ENCODE measurements around the gene KYNU.
"Not testable (repeated sequence)": the region's sequence is repeated elsewhere in the genome, so short reads cannot be mapped to it uniquely, and the experiment has no call there.

The KYNU gene

DNA sequence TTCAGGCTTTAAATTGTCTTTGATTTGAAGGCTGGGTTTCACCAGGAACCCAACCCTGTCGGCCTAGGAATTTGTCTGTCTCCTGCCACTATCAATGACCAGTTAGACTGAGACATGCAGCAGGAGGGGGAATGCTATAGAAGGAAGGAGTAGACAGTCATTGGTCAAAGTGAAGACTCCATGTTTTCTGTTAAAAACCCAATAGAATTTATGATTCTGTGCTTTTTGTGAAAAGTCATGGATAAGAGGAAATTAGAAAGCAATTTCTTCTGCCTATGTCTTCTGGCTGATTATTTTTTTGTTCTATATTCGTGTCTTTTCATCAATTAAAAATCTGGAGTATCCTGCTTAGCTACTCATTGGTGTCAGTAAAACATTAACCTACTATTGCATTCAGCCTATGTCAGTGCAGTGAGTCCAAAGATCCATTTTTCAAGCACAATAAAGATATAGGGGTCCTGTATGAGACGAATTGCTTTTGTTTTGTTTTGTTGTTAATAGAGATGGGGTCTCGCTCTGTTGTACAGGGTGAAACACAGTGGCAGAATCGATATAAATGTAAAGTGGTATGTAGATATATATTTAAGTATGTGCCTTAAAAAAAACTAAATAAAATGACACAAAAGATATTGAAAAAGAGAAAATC is 7.9 kb upstream of the KYNU start:
- in situ Hi-C loops (cut with MboI; ENCODE audit: low pct_unique_long_range_greater_than_20kb, low sequenced_read_pairs), result no loop called here

DNA sequence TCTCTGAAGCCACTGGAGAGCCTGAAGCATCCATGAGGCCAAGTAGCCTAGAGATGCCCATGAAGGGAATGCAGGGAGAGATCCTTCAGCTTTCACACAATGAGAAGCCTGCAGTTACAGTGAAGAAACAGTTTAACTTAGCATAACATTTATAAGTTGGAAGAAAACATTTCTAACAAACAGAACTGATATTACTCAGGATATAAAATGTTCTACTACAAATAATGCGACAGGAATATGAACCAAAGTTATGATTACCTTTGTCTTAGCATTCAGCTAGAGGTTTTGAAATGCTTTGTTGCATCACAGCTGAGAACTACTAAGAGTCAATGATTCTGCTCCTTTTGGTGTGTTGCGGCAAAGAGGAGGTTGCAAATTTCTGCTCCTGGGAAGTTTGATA is 6.9 kb upstream of the KYNU start:
- in situ Hi-C loops (cut with MboI; ENCODE audit: low pct_unique_long_range_greater_than_20kb, low sequenced_read_pairs), result no loop called here
- DNase-seq, result no peak

More for the DNA sequence above, 7.9 kb upstream of the KYNU start:
- no peak for DNase-seq

DNA sequence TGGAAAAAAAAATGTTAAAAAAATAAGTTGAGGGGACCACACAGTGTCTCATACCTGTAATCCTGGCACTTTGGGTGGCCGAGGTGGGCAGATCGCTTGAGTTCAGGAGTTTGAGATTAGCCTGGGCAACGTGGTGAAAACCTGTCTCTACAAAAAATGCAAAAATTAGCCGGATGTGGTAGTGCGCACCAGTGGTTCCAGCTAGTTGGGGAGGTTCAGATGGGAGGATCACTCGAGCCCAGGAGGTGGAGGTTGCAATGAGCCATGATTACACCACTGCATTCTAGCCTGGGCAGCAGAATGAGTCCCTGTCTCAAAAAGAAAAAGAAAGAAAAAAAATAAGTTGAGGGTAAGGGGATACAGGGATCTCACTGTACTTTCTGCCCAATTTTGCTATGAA is 6.1 kb upstream of the KYNU start:
- in situ Hi-C loops (cut with MboI; ENCODE audit: low pct_unique_long_range_greater_than_20kb, low sequenced_read_pairs), result no loop called here
- no peak for DNase-seq

DNA sequence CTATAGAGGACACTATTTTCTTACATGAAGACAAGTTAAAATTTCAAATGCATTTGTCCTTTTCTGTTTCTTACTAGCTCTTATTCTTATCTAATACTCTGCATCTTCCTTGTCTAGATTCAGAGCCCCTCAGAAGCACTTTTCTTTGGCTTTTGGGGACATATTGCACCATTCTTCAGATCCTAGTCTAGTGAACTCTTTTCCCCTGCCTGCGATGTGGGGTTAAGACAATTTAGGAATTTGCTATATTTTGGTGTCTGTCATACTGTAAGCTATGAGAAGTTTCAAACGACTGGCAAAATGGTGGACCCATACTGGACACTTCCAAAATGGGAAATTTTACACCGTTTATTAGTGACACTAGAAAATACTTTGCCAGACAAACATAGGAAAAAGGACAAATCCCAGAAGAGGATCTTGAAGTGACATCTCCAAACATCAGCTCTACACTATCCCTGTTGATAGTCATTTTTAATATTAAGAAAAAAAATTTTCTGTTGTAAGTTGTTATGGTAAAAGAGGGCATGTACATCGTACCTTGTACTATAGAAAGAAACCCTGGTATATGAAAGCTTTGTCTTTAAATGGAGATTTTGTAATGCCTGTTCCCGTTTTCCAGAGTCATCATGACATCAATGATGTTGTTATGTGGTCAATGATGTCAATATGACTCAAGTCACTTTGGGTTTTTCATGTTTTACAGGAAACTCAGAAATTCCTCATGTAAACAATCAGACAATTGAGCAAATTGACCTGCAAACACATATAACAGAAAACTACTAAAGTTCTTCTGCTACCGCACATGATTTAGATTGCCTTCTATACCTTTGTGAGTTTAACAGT is 4.4 kb upstream of the KYNU start:
- DNase-seq, result no peak
- in situ Hi-C loops (cut with MboI; ENCODE audit: low pct_unique_long_range_greater_than_20kb, low sequenced_read_pairs), result no loop called here

DNA sequence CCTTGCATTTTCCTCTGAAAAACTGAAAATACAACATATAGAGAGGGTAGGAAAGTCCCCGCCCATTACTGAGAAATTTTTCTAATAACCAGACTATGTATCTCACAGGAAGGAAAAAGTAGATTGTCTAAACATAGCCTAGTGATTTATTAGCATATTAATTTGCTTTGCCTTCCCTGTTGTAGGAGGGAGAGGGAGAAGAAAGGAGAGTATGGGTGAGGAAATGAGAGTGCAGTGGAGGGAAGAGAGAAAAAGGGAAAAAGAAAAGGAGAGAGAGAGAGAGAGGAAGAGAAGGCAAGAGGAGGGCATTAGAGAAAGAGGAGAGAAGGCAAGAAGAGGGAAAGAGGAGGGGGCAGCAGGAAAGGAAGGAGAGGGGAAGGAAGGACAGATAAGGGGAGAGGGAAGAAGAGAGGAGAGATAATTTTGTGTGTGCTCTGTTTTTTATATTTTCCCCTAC is 3.6 kb upstream of the KYNU start:
- in situ Hi-C loops (cut with MboI; ENCODE audit: low pct_unique_long_range_greater_than_20kb, low sequenced_read_pairs), result no loop called here
- DNase-seq, result no peak

DNA sequence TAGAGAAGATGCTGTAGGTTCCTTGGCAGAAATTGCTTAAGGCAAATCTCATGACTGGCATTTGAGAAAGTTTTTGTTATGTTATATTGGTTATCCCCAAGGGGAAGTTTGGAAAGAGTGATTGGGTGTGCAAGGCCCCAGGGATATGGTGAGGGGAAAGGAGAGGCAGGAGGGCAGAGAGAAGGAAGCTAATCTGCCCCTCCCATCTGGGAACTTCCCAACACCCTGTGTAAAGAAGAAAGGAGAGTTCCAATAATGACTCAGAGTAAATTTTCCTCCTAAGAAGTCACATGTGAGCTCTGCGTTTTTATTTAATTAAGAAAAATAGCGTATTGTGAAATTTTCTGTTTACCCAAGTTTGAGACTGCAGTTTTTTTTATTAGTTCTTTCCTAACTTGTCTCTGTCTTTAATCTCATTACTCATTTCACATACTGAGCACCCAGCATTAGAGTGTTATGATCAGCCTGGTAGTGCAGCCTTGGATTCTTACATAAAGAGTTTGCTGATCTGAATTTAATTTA is 3.1 kb upstream of the KYNU start:
- in situ Hi-C loops (cut with MboI; ENCODE audit: low pct_unique_long_range_greater_than_20kb, low sequenced_read_pairs), result no loop called here
- DNase-seq, result no peak

DNA sequence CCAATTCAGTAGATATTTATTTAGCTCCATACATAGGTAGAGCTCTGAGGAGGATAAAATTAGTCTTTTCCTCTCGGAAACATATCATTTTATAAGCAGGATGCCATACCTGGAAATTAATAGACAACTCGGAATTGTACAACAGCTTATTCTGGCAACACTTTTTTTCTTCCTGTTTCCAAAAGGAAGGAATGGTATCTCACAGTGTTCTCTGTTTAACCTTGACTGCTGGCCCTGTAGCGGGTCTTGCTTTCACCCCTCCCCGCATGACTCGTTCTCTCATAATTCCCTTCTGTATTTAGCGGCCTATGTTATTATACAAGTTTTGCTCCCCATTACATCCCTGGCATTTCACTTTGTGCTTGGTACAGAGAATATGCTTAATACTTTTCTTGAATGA is 2.5 kb upstream of the KYNU start:
- in situ Hi-C loops (cut with MboI; ENCODE audit: low pct_unique_long_range_greater_than_20kb, low sequenced_read_pairs), result no loop called here
- no peak for DNase-seq

DNA sequence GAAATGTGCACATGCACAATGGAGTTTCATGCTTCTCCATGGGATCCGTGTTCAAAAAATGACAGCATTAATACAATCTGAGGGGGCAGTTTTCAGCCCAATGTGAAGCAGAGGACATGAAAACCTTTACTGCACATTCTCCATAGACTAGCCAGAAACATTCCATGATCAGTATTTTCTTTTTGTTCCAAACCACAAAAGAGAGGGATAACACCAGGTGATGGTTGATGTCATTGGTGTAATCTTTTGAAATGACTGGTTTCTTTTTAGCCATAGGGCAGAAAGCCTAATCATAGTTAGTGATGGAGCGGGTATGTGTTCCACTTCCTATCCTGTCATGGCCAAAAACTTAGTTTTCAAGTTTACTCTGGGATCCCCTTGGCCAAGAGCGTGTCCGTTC is 1.8 kb upstream of the KYNU start:
- in situ Hi-C loops (cut with MboI; ENCODE audit: low pct_unique_long_range_greater_than_20kb, low sequenced_read_pairs), result no loop called here

DNA sequence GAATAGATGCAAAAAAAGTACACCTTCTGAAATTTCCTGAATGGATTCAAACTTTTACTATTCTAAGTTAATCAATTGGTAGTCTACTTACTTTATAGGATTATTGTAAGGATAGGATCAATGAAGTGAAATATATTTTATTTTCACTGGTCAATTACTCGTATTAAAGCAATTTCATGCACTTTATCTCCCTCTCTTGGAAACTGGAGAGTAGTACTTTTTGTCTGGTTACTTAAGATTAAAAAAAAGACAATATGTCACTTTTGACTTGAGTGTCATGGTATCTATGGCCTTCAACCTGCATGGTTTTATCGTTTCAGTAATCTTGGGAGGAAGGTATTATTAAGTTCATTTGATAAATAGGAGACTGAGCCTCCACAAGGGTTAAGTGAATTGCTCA is 1.0 kb upstream of the KYNU start:
- in situ Hi-C loops (cut with MboI; ENCODE audit: low pct_unique_long_range_greater_than_20kb, low sequenced_read_pairs), result no loop called here
- no peak for DNase-seq

More for the DNA sequence above, 1.8 kb upstream of the KYNU start:
- no peak for DNase-seq

DNA sequence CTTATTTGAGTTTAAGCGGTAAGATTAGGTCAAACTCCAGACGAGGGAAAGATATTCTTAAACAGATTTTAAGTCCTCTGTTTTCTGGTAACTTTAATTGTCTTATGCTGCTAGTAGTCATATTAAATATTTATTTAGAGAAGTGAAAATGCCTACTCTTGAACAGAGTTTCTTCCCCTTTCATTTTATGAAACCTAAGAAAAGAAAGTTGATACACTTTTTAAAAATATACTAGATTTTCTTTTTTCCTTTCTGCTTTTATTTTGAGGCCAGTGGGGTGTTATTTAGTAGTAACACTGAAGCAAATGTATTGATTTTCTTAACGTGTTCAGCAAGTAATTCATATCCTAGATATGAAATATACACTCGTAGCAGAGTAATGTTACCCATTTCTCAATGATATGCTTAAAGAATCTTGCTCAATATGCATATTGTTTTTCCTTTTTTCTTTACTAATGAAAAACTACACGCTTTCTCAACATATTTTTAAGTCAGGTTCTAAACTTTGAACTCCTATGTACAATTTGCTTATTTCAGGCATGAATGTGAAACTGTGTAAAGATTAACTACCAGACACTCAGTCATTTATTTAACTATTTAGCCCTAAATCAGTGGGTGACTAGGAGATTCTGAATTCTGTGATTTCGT is 691 bp downstream of the KYNU start:
- in situ Hi-C loops (cut with MboI; ENCODE audit: low pct_unique_long_range_greater_than_20kb, low sequenced_read_pairs), result no loop called here
- no peak for DNase-seq

DNA sequence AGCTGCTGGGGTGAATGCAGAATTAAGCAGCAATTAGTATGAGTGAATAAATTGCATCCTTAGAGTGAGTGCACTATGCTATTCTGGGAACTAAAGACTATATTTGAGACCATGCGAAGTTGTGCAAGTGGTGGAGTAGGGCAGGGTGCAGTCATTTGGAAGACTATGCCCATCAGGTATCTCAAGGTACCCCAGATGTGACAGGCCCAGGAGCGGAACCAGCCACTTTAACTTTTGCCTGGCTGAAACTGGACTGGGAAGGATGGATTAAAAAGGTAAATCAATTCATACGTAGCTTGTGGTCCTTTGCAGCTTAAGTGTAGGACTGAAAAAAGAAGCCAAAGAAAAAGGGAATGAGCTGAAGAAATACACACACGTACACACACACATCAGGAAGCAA is 1.7 kb downstream of the KYNU start:
- no peak for DNase-seq
- in situ Hi-C loops (cut with MboI; ENCODE audit: low pct_unique_long_range_greater_than_20kb, low sequenced_read_pairs), result no loop called here

DNA sequence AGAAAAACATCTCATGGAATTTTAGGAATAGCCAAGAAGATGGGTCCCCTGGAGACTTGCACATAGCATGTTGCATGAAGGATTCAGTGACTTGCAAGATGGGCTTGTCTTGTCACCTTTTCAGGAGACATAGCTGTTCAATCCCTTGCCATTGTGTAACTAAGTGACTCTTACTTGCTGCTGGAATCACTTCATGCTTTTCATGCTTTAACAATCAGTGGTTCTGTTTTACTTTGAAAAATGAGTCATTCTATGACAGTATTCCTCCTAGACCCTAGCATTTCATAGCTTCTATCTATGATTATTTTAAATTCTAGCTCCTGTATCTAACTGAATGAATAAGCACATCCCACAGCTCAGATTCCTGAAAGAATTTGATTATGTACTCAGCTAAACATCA is 2.8 kb downstream of the KYNU start:
- DNase-seq, result no peak
- in situ Hi-C loops (cut with MboI; ENCODE audit: low pct_unique_long_range_greater_than_20kb, low sequenced_read_pairs), result no loop called here

DNA sequence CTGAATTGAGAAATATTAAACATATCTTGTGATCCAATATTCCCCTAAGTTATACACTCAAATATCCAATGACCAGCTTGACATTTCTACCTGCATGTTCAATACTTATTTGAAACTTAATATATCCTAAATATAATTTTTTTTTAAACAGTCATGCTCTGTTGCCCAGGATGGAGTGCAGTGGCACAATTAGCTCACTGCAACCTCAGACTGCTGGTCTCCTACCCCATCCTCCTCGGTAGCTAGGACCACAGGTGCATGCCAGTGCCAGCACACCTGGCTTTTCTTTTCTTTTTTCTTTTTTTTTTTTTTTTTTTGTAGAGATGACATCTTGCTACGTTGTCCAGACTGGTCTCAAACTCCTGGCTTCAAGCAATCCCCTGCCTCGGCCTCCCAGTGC is 4.2 kb downstream of the KYNU start:
- in situ Hi-C loops (cut with MboI; ENCODE audit: low pct_unique_long_range_greater_than_20kb, low sequenced_read_pairs), result no loop called here
- DNase-seq, result no peak

DNA sequence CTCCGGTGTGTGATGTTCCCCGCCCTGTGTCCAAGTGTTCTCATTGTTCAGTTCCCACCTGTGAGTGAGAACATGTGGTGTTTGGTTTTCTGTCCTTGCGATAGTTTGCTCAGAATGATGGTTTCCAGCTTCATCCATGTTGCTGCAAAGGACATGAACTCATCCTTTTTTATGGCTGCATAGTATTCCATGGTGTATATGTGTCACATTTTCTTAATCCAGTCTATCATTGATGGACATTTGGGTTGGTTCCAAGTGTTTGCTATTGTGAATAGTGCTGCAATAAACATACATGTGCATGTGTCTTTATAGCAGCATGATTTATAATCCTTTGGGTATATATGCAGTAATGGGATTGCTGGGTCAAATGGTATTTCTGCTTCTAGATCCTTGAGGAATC is 5.0 kb downstream of the KYNU start:
- DNase-seq; in situ Hi-C loops (cut with MboI; ENCODE audit: low pct_unique_long_range_greater_than_20kb, low sequenced_read_pairs): not testable (repeated sequence)

DNA sequence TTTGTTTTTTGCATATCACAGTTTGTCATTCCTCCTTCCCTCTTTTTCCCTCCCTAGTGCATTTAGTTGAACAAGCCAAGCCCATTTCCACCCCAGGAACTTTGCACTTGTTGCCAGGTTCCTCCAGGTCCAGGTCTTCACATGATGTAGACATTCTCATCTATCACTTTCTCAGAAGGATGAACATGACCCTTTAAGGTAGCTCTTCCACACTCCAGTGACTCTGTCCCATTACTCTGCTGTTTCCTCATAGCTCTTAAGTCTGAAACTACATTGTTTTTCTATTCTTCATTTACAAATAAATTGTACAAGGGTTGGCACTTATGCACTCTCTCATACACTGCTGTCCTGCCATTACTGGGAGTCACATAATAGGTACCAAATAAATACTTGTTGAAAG is 6.1 kb downstream of the KYNU start:
- in situ Hi-C loops (cut with MboI; ENCODE audit: low pct_unique_long_range_greater_than_20kb, low sequenced_read_pairs), result no loop called here
- no peak for DNase-seq

DNA sequence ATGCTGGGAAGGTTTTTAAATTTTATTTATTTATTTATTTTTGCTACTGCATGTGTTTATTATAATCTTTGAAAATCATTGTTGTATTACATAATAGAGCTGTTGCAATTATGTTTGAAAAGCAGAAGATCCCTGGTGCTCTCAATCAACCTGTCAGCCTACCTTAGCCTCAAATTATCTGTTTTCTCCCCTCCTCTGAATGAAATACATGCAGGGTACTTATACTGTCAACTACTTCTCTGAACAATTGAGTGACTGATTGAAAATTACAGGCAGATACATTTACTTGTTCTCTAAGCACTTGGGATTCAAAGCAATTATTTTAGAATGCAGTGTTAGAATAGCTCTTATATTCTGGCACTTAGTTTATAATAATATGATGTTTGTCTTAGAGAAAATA is 8.1 kb downstream of the KYNU start:
- no peak for DNase-seq
- in situ Hi-C loops (cut with MboI; ENCODE audit: low pct_unique_long_range_greater_than_20kb, low sequenced_read_pairs), result no loop called here

DNA sequence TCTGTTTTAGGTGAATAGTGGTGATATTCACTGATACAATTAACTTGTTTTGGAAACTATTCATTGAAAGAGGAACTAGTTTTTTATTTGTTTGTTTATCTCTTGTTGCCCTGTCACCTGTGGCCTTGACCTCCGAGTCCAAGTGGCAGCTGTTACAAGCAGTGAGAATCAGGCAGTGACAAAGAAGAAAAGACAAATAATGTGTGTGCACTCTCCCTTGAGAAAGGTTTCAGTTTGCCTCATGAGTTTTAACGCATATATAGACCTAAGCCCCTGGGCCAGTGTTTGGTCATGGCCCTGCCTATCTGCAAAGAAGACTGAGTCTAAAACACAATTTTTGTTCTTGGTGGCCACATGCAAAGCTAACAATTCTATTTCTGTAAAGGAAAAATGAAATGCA is 15.3 kb downstream of the KYNU start:
- in situ Hi-C loops (cut with MboI; ENCODE audit: low pct_unique_long_range_greater_than_20kb, low sequenced_read_pairs), result no loop called here
- no peak for DNase-seq

DNA sequence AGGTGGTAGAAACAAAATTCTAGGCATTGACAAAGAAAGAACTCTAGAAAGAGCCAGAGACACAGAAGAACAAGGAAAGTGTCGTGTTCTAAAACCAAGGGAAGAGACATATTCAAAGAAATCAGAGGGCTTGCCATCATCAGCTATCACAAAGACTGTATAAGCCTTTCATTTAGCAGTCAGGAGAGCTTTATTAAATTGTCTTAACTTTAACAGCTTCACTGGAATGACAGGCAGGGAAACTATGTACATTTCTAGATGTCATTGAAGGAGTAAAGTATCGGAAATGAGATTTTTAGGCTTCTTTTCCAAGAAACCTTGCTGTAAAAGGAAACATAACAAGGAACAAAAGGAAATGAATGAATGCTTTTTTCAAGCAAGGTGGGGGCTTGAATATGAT is 15.8 kb downstream of the KYNU start:
- no peak for DNase-seq
- in situ Hi-C loops (cut with MboI; ENCODE audit: low pct_unique_long_range_greater_than_20kb, low sequenced_read_pairs), result no loop called here

DNA sequence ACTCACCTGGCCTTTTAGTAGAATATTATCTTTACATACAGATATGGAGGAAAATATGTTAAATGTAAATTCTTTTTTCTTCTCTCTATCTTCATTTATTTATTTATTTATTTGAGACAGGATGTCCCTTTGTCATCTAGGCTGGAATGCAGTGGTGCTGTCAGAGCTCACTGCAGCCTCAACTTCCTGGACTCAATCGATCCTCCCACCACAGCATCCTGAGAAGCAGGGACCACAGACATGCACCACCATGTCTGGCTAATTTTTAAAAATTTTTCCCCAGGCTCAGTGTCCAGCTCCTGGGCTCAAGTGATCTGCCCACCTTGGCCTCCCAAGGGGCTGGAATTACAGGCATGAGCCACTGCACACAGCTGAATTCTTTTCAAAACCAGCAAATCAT is 20.3 kb downstream of the KYNU start:
- in situ Hi-C loops (cut with MboI; ENCODE audit: low pct_unique_long_range_greater_than_20kb, low sequenced_read_pairs), result no loop called here
- no peak for DNase-seq

DNA sequence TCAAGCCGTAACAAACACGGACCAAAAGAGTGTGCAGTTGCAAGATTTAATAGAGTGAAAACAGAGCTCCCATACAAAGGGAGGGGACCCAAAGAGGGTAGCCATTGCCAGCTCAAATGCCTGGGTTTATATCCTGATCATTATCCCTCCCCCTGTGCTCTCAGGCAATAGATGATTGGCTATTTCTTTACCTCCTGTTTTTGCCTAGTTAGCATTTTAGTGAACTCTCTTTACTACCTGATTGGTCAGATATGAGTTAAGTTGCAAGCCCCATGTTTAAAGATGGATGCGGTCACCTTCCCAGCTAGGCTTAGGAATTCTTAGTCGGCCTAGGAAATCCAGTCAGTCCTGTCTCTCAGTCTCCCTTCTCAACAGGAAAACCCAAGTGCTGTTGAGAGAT is 22.9 kb downstream of the KYNU start:
- in situ Hi-C loops (cut with MboI; ENCODE audit: low pct_unique_long_range_greater_than_20kb, low sequenced_read_pairs); DNase-seq: not testable (repeated sequence)

Data from KBM-7 (cell line).